Measurements from ENCODE around the gene SYNJ2. TPM values are rescaled to one million over a fixed set of nuclear protein-coding genes. Genes with fewer than 3 reads are reported as not detected.

Gene SYNJ2
- total and polyA plus RNA-seq, 2 donors (not counting 3 experiments of a cell fraction or from before 2014, with no cell fraction given) = 35.1 to 78.2 TPM

- ChIA-PET POLR2A (interaction anchor here (1.1 kb wide), 1 partner anchor 10 kb away, joined by 5 read pairs; no protein-coding TSS in a partner anchor), CTCF (interaction anchor here (0.6 to 3.5 kb wide), 10 partner anchors 10 to 79 kb away, joined by 3 to 17 read pairs (median 4); partner anchors contain the start of gene SYNJ2)
- H3K4me2 ChIP-seq (ENCODE audit: insufficient read depth, low read length) = no peak overlapping the region
- H2AFZ ChIP-seq (ENCODE audit: low read depth, low read length) = no peak overlapping the region
- BruUV-seq (replicated peaks) = no TSS peak
- H3K27me3 ChIP-seq (ENCODE audit: control insufficient read depth in 2 of 2, insufficient read depth in 2 of 2, low read length in 2 of 2) = no peaks in the 10 kb centered on the region
- H3K79me2 ChIP-seq (ENCODE audit: control insufficient read depth, insufficient read depth, low read length) = peaks cover 99% of the 10 kb centered on the region
- H3K9ac ChIP-seq (replicated peaks; ENCODE audit: extremely low read depth, insufficient read depth, low read length) = no peak overlapping the region
- H3K27ac ChIP-seq (ENCODE audit: insufficient read depth, low read depth, low read length) = no peak overlapping the region
- intact Hi-C loops (cut with micrococcal nuclease) (no loop called here), dilution Hi-C loops (cut with MboI; ENCODE audit: extremely low pct_ligation_motif_present, low sequenced_read_pairs) (no loop called here)
- peaks cover 0 to 4% of the 10 kb centered on the region in 2 experiments for H3K36me3 ChIP-seq (ENCODE audit: control insufficient read depth in 2 of 2, extremely low read depth in 1 of 2, insufficient read depth in 2 of 2, low read length in 2 of 2)
- no peak overlapping the region for H3K4me3 ChIP-seq (replicated peaks in 1 of 3; ENCODE audit: insufficient read depth in 1 of 3, low read depth in 1 of 3, low read length in 3 of 3)
- peaks cover 29% of the 10 kb centered on the region for H3K4me1 ChIP-seq (ENCODE audit: control insufficient read depth, extremely low read depth, insufficient read depth, low read length)
- no peak for TF ChIP-seq MAX (IDR thresholded peaks at IDR 0.05; ENCODE audit: insufficient read depth, insufficient read length)
- no peak for TF ChIP-seq POLR2A (IDR thresholded peaks at IDR 0.05; ENCODE audit: low read depth, low read length)
- TF ChIP-seq GATA2 (IDR thresholded peaks at IDR 0.05; ENCODE audit: insufficient read depth, insufficient read length, low read depth, low read length) = no peak
- no peak for TF ChIP-seq FOS (IDR thresholded peaks at IDR 0.05; ENCODE audit: borderline replicate concordance, insufficient read depth, low read length)
- TF ChIP-seq POLR2AphosphoS5 (IDR thresholded peaks at IDR 0.05; ENCODE audit: insufficient read depth, low read depth, low read length) = no peak
- TF ChIP-seq MYC (IDR thresholded peaks at IDR 0.05; ENCODE audit: low read depth, low read length) = no peak
- no peak for TF ChIP-seq EZH2 (IDR thresholded peaks at IDR 0.05; ENCODE audit: borderline replicate concordance, low read depth, low read length, severe bottlenecking)
- no peak for TF ChIP-seq CTCF (IDR thresholded peaks at IDR 0.05; ENCODE audit: extremely low read depth in 1 of 2, insufficient read depth in 1 of 2, low read depth in 1 of 2, low read length in 2 of 2)
- no peak for TF ChIP-seq JUN (IDR thresholded peaks at IDR 0.05; ENCODE audit: borderline replicate concordance, insufficient read depth, insufficient read length, low read depth)
- no peaks in the 10 kb centered on the region for H3K9me1 ChIP-seq (replicated peaks; ENCODE audit: control insufficient read depth, extremely low read depth, insufficient read depth, low read length)
- DNase-seq (ENCODE audit: low read depth, low spot score) (peak; percentile 52), FAIRE-seq (no peak)
- H3K9me3 ChIP-seq (replicated peaks; ENCODE audit: control insufficient read depth, insufficient read depth, low read length) = no peaks in the 10 kb centered on the region
- H4K20me1 ChIP-seq (replicated peaks; ENCODE audit: control insufficient read depth, extremely low read depth, insufficient read depth, low read length) = no peaks in the 10 kb centered on the region
Observed at GRCh38 chr6:157993076-157993475, 11.4 kb downstream of the SYNJ2 start.
